Putamen (tissue), 1 donor: ENCODE measurements around the gene ANXA3.

ENCODE experiments used
- DNase-seq: peaks from one replicate; pipeline ENCODE4 v3.0.0-alpha.2; 2016; ENCODE audit warnings: low spot score

The ANXA3 gene

DNA sequence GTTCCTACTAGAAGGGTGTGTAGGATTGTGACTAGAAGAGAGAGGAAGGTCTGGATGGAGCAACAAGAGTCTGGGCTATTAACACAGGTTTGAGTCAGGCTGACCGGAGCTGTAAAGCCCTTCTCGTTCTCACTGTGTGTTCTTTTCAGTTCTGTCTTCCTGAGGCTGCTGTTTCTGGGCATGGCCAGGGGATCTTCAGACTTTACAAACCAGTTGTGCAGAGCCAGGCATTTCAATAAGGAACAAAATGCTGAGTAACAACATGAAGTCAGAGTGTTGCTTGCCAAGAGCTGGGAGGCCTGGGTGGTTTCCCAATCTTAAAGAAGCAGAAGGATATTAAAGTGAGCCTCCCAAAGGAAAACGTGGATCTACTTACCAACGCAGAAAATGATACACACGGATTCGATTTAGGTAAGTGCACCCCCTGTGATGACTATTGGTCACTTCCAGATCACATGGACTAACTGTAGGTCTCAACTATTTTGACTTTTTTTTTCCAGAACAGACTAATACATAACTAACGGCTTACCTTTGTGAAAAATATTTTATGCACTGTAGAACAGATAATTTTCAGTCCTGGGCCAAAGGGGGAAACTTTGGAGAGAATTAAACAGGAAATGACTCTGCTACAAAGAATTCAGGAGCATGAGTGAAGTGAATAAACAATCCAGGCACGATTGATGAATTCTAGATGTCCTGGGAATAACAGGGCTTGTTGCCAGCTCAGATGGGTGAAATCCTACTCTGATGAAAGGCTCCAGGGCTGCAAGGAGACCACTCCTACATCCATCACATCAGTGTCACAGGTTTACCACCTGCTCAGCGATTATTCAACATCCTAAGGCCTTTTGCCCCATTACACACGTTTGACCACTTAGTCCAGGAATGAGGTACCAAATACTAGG, 94.5 kb downstream of the ANXA3 start:
- peak; percentile 60 for DNase-seq

DNA sequence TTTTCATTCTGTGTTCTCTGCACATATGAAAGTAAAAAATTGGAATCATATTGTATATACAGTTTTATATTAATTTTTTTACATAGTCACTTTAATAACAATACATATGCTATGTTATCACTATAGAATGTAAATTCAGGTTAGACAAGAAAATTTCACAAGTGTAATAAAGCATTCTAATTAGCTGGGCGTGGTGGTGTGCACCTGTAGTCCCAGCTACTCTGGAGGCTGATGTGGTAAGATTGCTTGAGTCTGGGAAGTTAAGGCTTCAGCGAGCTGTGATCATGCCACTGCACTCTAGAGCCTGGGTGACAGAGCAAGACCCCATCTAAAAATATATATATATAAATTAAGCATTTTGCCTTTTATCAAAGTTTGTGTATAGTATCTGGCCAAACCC, 95.7 kb downstream of the ANXA3 start:
- no peak for DNase-seq

DNA sequence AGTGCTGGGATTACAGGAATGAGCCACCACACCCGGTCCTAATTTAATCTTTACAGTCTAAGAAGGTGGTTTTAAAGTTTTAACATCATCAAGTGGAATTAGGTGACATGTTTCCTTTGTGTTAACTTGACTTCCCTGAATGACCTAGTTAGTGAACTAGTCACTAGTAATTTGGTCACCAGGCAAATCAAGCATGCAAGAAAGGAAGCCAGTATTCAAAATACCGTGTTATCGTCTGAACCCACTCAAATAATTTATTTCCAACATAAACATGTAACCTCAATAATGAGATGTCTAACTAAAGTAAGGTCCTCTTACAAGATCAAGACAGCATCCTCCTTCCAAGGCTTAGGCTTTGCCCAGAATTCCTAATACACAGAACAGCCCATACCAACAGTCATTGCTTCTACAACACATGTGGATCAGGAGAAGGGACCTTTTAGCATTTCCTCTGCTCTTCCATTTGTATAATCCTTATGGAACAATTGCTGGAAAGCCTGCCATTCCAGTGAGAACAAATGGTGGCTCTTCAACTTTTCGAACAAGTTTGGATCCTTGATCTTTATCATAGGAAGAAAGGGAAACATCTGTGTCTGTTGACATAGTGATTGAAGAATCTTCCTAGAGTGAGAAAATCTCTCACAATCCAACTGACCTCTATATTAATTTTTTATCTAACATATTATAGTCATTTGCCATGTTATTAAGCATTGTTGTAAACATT, 97.2 kb downstream of the ANXA3 start:
- DNase-seq: no peak

DNA sequence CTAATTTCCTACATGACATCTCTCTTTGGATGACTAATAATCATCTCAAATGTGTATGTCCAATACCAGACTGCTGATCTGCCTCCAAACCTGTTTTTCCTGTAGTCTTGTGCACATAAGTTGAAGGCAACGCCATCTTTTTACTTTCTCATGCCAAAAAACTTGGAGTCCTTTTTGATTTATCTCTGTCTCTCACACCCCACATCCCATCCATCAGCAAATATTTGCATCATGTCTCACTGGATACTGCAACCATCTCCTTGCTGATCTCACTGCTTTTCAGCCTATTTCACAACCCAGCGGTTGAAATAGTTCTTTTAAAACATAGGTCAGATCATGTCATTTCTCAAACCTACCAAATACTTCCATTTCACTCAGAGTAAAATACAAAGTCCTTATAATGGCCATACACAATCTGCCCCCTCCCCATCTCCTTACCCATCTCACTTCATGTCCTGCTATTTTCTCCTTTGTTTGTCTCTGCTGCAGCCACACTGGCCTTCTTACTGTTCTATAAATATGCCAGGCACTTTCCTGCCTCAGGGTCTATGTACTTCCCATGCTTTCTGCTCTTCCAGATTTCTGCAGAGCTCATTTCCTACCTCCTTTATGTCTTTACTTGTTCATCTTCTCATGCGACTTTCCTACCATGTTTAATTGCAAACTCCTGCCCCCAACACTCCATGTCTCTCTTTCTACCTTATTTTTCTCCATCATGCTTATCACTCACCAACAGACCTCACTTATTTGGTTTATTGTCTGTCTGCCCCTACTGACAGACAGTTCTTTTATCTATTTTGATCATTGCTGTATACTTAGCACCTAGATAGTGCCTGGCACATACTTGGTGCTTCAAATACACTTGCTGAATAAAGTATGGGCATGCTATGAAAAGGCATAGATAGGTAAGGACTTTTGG, 98.8 kb downstream of the ANXA3 start:
- no peak for DNase-seq

DNA sequence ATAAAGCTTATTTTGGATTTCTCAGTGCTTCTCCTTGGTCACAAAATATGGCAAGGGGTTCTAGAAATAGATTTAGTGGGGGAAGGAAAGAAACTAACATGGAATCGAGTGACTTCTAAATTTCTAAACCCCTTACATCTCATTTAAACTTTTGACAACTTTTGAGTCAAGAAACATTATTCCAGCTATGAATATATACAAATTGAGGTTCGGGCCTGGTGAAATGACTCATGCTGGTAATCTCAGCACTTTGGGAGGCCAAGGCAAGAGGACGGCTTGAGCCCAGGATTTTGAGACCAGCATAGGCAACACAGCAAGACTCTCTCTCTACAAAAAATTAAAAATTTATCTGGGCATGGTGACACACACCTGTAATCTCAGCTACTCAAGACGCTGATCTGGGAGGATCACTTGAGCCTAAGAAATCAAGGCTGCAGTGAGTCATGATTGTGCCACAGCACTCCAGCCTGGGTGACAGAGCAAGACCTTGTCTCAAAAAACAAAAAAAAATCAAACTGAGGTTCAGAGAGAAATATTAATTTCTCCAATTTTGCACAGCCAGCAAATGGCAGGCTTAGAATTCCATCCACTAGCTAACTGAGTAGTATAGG, 99.8 kb downstream of the ANXA3 start:
- DNase-seq: no peak

DNA sequence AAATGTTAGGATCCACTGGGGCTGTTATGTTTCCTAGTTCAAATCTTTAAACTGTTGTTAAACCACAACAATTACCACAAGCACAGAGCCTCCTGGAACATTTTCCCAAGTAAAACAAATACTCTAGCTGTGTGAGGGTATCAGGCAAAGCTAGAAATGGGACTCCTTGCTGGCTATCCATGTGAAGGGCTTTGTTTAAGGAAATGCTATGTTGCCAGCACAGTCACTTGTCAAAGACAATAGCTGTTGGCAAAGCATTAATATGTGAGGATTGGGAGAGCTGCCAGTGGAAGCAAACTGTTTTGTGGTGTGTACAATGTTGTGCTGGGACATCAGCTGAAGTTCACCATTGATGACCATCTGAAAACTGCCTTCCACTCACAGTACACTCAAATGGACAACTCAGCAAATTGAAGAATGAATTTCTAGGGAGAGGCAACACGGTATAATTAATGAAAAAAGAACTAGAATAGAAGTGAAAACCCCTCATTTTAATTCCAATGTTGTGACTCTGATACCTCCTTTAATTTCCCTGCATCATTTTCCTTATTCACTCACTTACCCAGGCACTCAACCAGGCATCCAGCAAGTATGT, 100.8 kb downstream of the ANXA3 start:
- peak; percentile 88 for DNase-seq

DNA sequence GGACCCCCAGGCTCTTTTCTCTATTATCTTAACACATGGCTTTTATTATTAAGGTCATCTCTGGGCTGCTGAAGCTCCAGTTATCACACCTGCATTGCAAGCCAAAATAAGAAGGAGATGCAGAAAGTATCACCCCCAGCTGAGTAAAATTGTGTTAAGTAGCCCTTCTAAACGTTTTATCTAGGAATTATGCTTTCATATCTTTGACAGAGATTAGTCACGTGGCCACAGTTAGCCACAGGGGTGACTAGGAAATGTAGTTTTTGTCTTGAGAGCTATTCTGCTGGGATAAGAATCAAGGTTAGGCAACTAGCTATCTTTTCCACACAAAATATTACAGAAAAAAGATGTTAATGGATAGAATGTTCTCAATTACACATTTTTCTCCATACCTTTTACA, 102.1 kb downstream of the ANXA3 start:
- no peak for DNase-seq

DNA sequence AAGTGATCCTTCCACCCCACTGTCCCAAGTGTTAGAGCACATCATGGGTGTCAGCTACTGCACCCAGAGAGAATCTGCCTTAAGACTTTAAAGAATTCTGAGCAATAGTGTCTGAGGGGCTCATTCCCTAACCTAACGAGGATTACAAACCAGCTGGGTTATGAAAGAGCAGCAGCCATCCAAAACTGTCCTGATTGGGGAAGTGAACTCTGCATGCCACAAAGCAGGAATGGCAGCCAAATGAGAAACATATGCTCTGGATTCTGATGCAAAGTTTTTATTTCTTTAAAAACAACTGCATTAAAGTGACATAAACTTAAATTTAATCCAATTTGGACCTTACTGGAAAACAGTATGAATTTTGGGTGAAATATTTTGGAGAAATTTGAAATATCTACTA, 103.2 kb downstream of the ANXA3 start:
- no peak for DNase-seq

DNA sequence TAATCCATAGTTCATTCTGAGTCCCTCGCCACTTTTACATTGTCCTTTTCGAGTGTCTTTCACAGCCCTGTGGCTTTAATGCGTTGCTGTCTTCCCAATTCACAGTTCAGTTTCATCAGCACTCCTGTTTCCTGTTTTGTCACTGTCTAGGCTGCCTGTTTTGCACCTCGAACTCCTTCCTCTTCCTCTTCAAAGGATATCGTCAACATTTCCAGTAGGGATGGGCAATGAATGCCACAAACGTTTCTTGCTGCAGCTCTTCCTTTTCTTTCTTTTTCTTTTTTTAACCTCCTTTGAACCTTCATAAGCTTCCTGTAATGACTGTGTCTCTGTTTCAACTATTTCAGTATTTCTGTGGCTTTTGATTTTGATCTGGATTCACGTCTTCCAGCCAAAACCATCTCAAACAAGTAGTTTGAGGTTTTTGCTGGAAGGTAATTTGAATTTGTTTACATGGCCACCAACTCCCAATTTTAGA, 105.4 kb downstream of the ANXA3 start:
- no peak for DNase-seq

DNA sequence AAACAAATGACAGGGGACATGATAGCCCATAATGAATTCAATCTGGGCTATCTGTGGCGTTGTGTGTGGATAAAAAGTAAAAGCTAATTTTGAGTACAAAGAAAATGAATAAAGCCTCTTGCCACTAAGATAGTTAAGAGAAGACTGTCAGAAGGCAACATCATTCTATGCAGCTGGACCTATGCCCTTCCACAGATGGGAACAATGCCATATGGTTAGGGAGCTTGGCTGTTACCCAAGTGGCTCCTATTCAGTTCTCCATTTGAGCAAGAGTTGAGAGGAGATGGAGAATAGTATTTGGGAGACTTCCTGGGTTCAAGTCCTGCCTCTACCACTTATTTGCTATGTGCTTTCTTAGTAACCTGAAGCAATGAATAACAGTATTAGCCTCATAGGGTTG, 107.7 kb downstream of the ANXA3 start:
- DNase-seq: no peak

DNA sequence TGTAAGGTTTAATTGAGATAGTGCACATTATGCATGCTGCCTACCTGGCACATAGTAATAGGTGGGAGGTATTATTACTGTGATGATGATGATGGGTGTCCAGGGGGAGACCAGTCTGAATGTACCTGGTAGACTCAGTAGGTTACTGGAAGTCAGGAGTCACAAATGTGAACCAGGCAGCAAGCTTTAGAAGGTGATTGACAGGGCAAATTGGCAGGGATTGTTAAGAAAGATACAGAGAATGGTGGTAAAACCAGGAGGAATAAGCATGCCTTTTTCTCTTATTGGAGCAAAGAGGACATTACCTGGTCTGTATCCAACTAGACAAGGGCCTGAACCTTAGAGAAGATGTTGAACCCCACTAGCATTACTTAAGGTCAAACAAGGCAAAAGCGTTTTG, 108.1 kb downstream of the ANXA3 start:
- DNase-seq: no peak
